ENCODE measurements around the gene SPRR2G.
"Not testable (repeated sequence)": the region's sequence is repeated elsewhere in the genome, so short reads cannot be mapped to it uniquely, and the experiment has no call there.

Gene SPRR2G

DNA sequence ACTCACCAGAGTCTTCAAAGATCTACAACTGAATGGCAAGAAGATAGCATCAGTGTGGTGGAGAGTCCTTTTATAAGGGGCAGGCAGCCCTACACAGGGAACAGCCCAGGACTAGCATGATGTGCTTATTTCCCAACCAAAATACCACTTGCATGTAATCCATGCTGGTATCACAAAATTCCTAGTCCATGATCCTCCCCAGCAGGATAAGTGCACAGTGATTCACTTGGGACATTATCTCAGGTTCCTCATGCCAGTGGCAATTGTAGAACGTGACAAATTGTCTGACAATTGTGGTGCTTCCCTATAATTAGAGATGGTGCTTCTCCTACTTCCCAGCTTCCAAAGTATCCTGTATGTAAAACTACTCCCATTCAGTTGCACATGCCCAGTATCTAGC is at the start of gene SPRR2G:
Gene SPRR2G, minus strand, starts transcription at position 45 of the 400 bp plus-strand sequence. CDS start 780 bp downstream, outside the sequence.
- Histone ChIP-seq H3K4me1 (ENCODE audit: control insufficient read depth, insufficient read depth, low read length) (no peaks in the 10 kb centered on the region), H3K9me3 (ENCODE audit: control insufficient read depth, insufficient read depth, low read length) (no peaks in the 10 kb centered on the region), H3K27me3 (ENCODE audit: control insufficient read depth, insufficient read depth, low read length) (no peaks in the 10 kb centered on the region)

DNA sequence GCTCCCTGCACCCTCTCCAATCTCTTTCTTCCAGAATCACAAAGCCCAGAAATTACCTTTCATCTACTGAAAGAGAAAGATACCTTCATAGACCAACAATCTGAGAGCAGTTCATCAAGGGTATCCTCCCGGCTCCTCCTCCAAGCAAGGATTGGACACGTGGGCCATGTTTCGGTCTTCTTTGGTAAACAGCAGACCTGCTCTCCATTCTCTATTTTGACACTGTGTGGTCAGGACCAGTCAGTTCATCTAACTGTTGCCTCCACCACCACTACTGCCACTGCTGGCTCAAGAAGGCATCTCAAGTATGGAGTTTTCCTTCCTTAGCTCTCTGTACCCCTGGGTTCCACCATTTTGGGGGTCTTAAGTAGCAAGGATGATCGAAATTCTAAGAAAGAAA is 44.5 kb upstream of the SPRR2G start:
- Histone ChIP-seq H3K36me3 (ENCODE audit: control insufficient read depth, insufficient read depth, low read length) (no peaks in the 10 kb centered on the region), H3K27ac (ENCODE audit: low read depth, low read length) (no peak overlapping the region), H3K4me3 (ENCODE audit: low read depth, low read length) (no peak overlapping the region), H3K9me3 (ENCODE audit: control insufficient read depth, insufficient read depth, low read length) (peaks cover 2% of the 10 kb centered on the region; the same call in 1 of the 2 replicates), H3K9ac (ENCODE audit: low read depth, low read length) (no peak overlapping the region), H3K27me3 (ENCODE audit: control insufficient read depth, insufficient read depth, low read length) (no peaks in the 10 kb centered on the region), H3K4me1 (ENCODE audit: control insufficient read depth, insufficient read depth, low read length) (0 out of 2 replicates have a peak, but pooled peaks cover 1% of the 10 kb centered on the region)

More for the DNA sequence above, at the start of gene SPRR2G:
- no peak within 1 kb of the TSS for H3K4me3 ChIP-seq (ENCODE audit: low read depth, low read length)
- no peaks in the 10 kb centered on the region for H3K36me3 ChIP-seq (ENCODE audit: control insufficient read depth, insufficient read depth, low read length)
- no peak within 1 kb of the TSS for H3K27ac ChIP-seq (ENCODE audit: low read depth, low read length)
- H3K9ac ChIP-seq (ENCODE audit: low read depth, low read length), result no peak within 1 kb of the TSS

DNA sequence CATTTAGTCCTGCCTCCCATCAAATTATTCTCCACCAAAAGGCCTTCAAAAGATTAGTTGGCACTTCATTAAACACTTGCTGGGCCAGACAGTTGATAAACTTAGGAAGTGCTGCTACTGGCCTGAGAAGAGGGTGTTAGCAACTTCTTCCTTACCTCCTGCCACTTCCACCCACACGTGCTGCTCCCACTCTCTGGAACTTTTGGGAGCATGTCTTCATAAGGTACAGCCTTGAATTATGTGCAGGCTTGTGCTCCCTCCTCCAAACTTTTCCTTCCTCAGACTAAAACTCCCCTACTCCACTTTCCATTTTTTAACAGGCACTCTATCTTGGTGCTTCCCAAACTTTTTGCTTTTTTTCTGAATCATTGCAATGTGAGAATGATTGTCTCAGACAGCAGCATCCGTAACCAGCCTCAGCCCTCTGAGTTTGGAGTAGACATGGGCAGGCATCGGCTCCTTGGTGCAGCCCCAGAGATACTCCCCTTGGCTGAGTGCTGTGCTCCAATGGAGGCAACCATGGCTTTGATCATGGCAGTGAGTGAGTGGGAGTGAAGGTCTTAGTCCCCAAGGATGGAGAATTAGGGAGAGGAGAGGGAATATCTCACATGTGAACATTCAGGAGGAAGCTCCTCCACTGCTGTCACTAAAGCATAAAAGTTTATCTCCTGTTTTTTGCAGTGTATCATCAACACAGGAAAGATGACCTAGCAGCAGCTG is 43.8 kb upstream of the SPRR2G start:
- no peak overlapping the region for H3K4me3 ChIP-seq (ENCODE audit: low read depth, low read length)
- H3K9ac ChIP-seq (ENCODE audit: low read depth, low read length), result no peak overlapping the region
- 0 out of 2 replicates have a peak, but pooled peaks cover 6% of the 10 kb centered on the region for H3K4me1 ChIP-seq (ENCODE audit: control insufficient read depth, insufficient read depth, low read length)
- no peaks in the 10 kb centered on the region for H3K27me3 ChIP-seq (ENCODE audit: control insufficient read depth, insufficient read depth, low read length)
- H3K27ac ChIP-seq (ENCODE audit: low read depth, low read length), result no peak overlapping the region
- no peaks in the 10 kb centered on the region for H3K36me3 ChIP-seq (ENCODE audit: control insufficient read depth, insufficient read depth, low read length)
- peaks cover 2% of the 10 kb centered on the region; the same call in 1 of the 2 replicates for H3K9me3 ChIP-seq (ENCODE audit: control insufficient read depth, insufficient read depth, low read length)

GRCh38 chr1:153192697-153193096 is 42.0 kb upstream of the SPRR2G start:
- no peak overlapping the region for H3K27ac ChIP-seq (ENCODE audit: low read depth, low read length)
- H3K9me3 ChIP-seq (ENCODE audit: control insufficient read depth, insufficient read depth, low read length), result peaks cover 2% of the 10 kb centered on the region; the same call in 1 of the 2 replicates
- 0 out of 2 replicates have a peak, but pooled peaks cover 6% of the 10 kb centered on the region for H3K4me1 ChIP-seq (ENCODE audit: control insufficient read depth, insufficient read depth, low read length)
- no peaks in the 10 kb centered on the region for H3K27me3 ChIP-seq (ENCODE audit: control insufficient read depth, insufficient read depth, low read length)
- H3K4me3 ChIP-seq (ENCODE audit: low read depth, low read length), result no peak overlapping the region
- H3K9ac ChIP-seq (ENCODE audit: low read depth, low read length), result no peak overlapping the region
- no peaks in the 10 kb centered on the region for H3K36me3 ChIP-seq (ENCODE audit: control insufficient read depth, insufficient read depth, low read length)

GRCh38 chr1:153190373-153190772 is 39.7 kb upstream of the SPRR2G start:
- no peaks in the 10 kb centered on the region for H3K9me3 ChIP-seq (ENCODE audit: control insufficient read depth, insufficient read depth, low read length)
- H3K27me3 ChIP-seq (ENCODE audit: control insufficient read depth, insufficient read depth, low read length), result no peaks in the 10 kb centered on the region
- H3K36me3 ChIP-seq (ENCODE audit: control insufficient read depth, insufficient read depth, low read length), result no peaks in the 10 kb centered on the region
- no peak overlapping the region for H3K4me3 ChIP-seq (ENCODE audit: low read depth, low read length)
- H3K4me1 ChIP-seq (ENCODE audit: control insufficient read depth, insufficient read depth, low read length), result 0 out of 2 replicates have a peak, but pooled peaks cover 6% of the 10 kb centered on the region
- no peak overlapping the region for H3K9ac ChIP-seq (ENCODE audit: low read depth, low read length)
- H3K27ac ChIP-seq (ENCODE audit: low read depth, low read length), result no peak overlapping the region

- H3K9me3 ChIP-seq (ENCODE audit: control insufficient read depth, insufficient read depth, low read length); H3K9ac ChIP-seq (ENCODE audit: low read depth, low read length); H3K36me3 ChIP-seq (ENCODE audit: control insufficient read depth, insufficient read depth, low read length); H3K4me3 ChIP-seq (ENCODE audit: low read depth, low read length); H3K27me3 ChIP-seq (ENCODE audit: control insufficient read depth, insufficient read depth, low read length); H3K4me1 ChIP-seq (ENCODE audit: control insufficient read depth, insufficient read depth, low read length); H3K27ac ChIP-seq (ENCODE audit: low read depth, low read length): not testable (repeated sequence)
Observed at GRCh38 chr1:153188301-153188700, 37.6 kb upstream of the SPRR2G start.

DNA sequence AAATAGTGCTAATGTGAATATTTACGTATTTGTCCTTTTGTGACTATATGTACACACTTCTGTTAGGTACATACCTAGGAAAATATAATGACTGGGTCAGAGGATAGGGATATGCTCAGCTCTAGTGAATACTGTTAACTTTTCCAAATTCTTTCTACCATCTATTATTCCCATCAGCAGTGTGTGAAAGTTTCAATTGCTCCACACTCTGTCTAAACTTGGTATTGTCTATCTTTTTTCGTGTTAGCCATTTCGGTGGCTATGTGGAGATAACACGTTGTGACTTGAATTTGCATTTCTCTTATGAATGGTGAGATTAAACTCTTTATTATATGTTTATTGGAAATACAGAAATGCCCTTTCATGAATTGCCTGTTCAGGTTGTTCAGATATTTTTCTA is 29.9 kb upstream of the SPRR2G start:
- H3K9me3 ChIP-seq (ENCODE audit: control insufficient read depth, insufficient read depth, low read length), result no peaks in the 10 kb centered on the region
- no peaks in the 10 kb centered on the region for H3K4me1 ChIP-seq (ENCODE audit: control insufficient read depth, insufficient read depth, low read length)
- no peaks in the 10 kb centered on the region for H3K27me3 ChIP-seq (ENCODE audit: control insufficient read depth, insufficient read depth, low read length)
- H3K36me3 ChIP-seq (ENCODE audit: control insufficient read depth, insufficient read depth, low read length), result no peaks in the 10 kb centered on the region
- no peak overlapping the region for H3K27ac ChIP-seq (ENCODE audit: low read depth, low read length)
- H3K9ac ChIP-seq (ENCODE audit: low read depth, low read length), result no peak overlapping the region
- H3K4me3 ChIP-seq (ENCODE audit: low read depth, low read length), result no peak overlapping the region

DNA sequence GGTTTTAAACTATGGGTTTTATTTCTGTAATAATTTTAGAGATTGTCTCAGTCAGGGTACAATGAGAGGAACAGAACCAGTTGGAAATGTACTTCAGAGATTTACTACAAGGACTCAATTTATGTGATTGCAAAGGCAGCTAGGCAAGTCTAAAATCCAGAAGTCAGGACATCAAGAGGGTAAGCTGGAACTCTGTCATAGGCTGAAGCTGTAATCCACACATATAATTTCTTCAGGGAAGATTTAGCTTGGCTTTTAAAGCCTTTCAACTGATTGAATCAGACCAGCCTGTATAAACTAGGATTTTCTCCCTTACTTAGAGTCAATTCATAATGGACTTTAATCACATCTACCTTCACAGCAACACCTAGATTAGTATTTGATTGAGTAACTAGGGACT is 28.2 kb upstream of the SPRR2G start:
- H3K36me3 ChIP-seq (ENCODE audit: control insufficient read depth, insufficient read depth, low read length), result no peaks in the 10 kb centered on the region
- H3K27me3 ChIP-seq (ENCODE audit: control insufficient read depth, insufficient read depth, low read length), result no peaks in the 10 kb centered on the region
- H3K9me3 ChIP-seq (ENCODE audit: control insufficient read depth, insufficient read depth, low read length), result no peaks in the 10 kb centered on the region
- no peaks in the 10 kb centered on the region for H3K4me1 ChIP-seq (ENCODE audit: control insufficient read depth, insufficient read depth, low read length)
- H3K27ac ChIP-seq (ENCODE audit: low read depth, low read length), result no peak overlapping the region
- no peak overlapping the region for H3K9ac ChIP-seq (ENCODE audit: low read depth, low read length)
- H3K4me3 ChIP-seq (ENCODE audit: low read depth, low read length), result no peak overlapping the region

DNA sequence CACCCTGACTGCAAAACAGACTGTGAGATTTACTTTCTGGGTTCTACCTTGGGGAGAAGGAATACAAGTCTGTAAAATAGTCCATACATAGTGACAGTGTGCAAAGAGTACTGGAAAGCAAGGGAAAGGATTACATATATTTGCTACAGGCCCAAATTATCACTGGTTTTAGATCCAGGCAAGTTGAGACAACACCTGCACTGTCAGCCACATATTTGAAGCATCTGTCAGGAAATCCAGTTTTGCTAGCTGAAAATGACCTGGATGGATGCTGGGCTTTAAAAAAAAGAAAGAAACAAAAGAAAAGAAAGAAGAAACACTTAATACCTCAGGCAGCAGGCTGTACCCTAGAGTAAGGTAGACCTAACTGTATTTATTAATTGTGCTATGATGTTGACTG is 23.9 kb upstream of the SPRR2G start:
- H3K27ac ChIP-seq (ENCODE audit: low read depth, low read length), result no peak overlapping the region
- H3K4me3 ChIP-seq (ENCODE audit: low read depth, low read length), result no peak overlapping the region
- H3K27me3 ChIP-seq (ENCODE audit: control insufficient read depth, insufficient read depth, low read length), result no peaks in the 10 kb centered on the region

DNA sequence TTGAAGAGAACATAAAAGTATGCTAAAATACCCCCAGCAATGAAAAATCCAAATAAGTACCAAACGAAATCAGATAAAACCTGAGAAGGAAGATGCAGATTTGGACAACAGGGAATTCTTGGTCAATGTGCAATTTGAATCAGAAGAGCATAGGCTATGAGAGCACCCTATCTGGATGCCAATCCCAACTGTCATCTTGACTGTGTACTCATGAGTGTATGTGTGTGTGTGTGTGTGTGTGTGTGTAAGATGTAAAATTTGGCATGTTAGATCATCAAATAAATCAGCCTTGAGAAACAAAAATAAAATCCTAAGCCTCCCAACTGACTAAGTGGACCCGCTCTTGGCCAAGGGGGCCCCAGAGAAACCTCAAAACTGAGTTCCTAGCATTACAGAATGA is 18.0 kb upstream of the SPRR2G start:
- no peak overlapping the region for H3K27ac ChIP-seq (ENCODE audit: low read depth, low read length)
- H3K27me3 ChIP-seq (ENCODE audit: control insufficient read depth, insufficient read depth, low read length), result no peaks in the 10 kb centered on the region
- H3K9me3 ChIP-seq (ENCODE audit: control insufficient read depth, insufficient read depth, low read length), result no peaks in the 10 kb centered on the region
- no peak overlapping the region for H3K4me3 ChIP-seq (ENCODE audit: low read depth, low read length)
- no peaks in the 10 kb centered on the region for H3K4me1 ChIP-seq (ENCODE audit: control insufficient read depth, insufficient read depth, low read length)
- no peaks in the 10 kb centered on the region for H3K36me3 ChIP-seq (ENCODE audit: control insufficient read depth, insufficient read depth, low read length)
- H3K9ac ChIP-seq (ENCODE audit: low read depth, low read length), result no peak overlapping the region

More for the DNA sequence above, 23.9 kb upstream of the SPRR2G start:
- H3K9ac ChIP-seq (ENCODE audit: low read depth, low read length), result no peak overlapping the region
- H3K9me3 ChIP-seq (ENCODE audit: control insufficient read depth, insufficient read depth, low read length), result no peaks in the 10 kb centered on the region
- H3K36me3 ChIP-seq (ENCODE audit: control insufficient read depth, insufficient read depth, low read length), result no peaks in the 10 kb centered on the region
- H3K4me1 ChIP-seq (ENCODE audit: control insufficient read depth, insufficient read depth, low read length), result no peaks in the 10 kb centered on the region

DNA sequence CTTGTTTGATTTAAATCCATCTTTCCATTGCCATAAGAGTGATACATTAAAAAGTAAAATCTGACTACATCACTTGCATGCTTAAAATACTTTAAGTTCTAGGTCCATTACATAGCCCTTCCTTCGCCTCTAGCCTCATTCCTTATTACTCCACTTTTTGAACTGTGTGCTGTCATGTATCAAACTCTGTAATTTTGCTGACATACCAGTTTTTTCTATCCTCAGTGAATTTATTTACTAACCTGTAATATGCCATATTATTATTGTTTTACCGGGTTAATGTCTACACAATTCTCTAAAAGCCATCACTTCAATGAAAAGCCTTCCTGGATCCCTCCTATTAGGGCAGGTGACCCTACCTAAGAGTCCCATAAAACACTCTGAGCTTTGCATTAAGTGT is 4.9 kb upstream of the SPRR2G start:
- Histone ChIP-seq H3K4me1 (ENCODE audit: control insufficient read depth, insufficient read depth, low read length) (no peaks in the 10 kb centered on the region), H3K36me3 (ENCODE audit: control insufficient read depth, insufficient read depth, low read length) (no peaks in the 10 kb centered on the region), H3K27ac (ENCODE audit: low read depth, low read length) (no peak overlapping the region), H3K4me3 (ENCODE audit: low read depth, low read length) (no peak overlapping the region), H3K9ac (ENCODE audit: low read depth, low read length) (no peak overlapping the region), H3K27me3 (ENCODE audit: control insufficient read depth, insufficient read depth, low read length) (no peaks in the 10 kb centered on the region), H3K9me3 (ENCODE audit: control insufficient read depth, insufficient read depth, low read length) (peaks cover 28% of the 10 kb centered on the region)

Data from HUES48 (cell line).